GM12892 (cell line): Measurements from ENCODE around the gene CSNK2A1.

ENCODE experiments used
- POLR2A ChIP-seq: IDR thresholded peaks from 2 replicates; pipeline ENCODE4 v1.6.1; 2011; ENCODE audit warnings: low read depth, low read length, control low read depth
- POLR2AphosphoS5 ChIP-seq: IDR thresholded peaks from 2 replicates; pipeline ENCODE4 v1.6.1; 2011; ENCODE audit warnings: low read depth, low read length, control low read depth

GRCh38 chr20:539848-540247 lies 3.7 kb downstream of the CSNK2A1 start:
- no peak for TF ChIP-seq POLR2A
- TF ChIP-seq POLR2AphosphoS5 = no peak
